Activated CD8-positive, alpha-beta memory T cell treated with anti-CD3 and anti-CD28 coated beads for 4 hours (primary cell): Measurements from ENCODE around the gene TACSTD2.
"Not testable (repeated sequence)": the region's sequence is repeated elsewhere in the genome, so short reads cannot be mapped to it uniquely, and the experiment has no call there.

Source experiments
- DNase-seq, 2 donors: peaks; one replicate each; pipeline ENCODE4 v3.0.0-alpha.2; 2020; ENCODE audit warnings: low read depth in 2 of 2

The TACSTD2 gene

GRCh38 chr1:58587667-58588066 lies 10.6 kb upstream of the TACSTD2 start:
- no peak for DNase-seq

- no peak for DNase-seq
Observed at GRCh38 chr1:58586271-58586670, 9.2 kb upstream of the TACSTD2 start.

GRCh38 chr1:58585581-58586151 lies 8.6 kb upstream of the TACSTD2 start:
- DNase-seq, result no peak

GRCh38 chr1:58585166-58585565 lies 8.1 kb upstream of the TACSTD2 start:
- no peak for DNase-seq

- no peak for DNase-seq
Observed at GRCh38 chr1:58584082-58584895, 7.2 kb upstream of the TACSTD2 start.

- DNase-seq, result no peak
Observed at GRCh38 chr1:58583496-58583895, 6.4 kb upstream of the TACSTD2 start.

GRCh38 chr1:58582143-58582542 lies 5.1 kb upstream of the TACSTD2 start:
- DNase-seq, result not testable (repeated sequence)

GRCh38 chr1:58581641-58582040 lies 4.6 kb upstream of the TACSTD2 start:
- DNase-seq, result no peak

GRCh38 chr1:58580186-58580585 lies 3.1 kb upstream of the TACSTD2 start:
- no peak for DNase-seq

GRCh38 chr1:58577654-58578030 lies 590 bp upstream of the TACSTD2 start:
- DNase-seq, result no peak

GRCh38 chr1:58576325-58576726 lies 726 bp downstream of the TACSTD2 start:
- DNase-seq, result no peak

GRCh38 chr1:58575551-58576324 lies 1.3 kb downstream of the TACSTD2 start:
- no peak for DNase-seq

GRCh38 chr1:58574816-58575215 lies 2.2 kb downstream of the TACSTD2 start:
- DNase-seq, result no peak

GRCh38 chr1:58573705-58574591 lies 3.1 kb downstream of the TACSTD2 start:
- peak in 1 of 2 donors; percentile 5 for DNase-seq

- no peak for DNase-seq
Observed at GRCh38 chr1:58573138-58573537, 3.9 kb downstream of the TACSTD2 start.

GRCh38 chr1:58572690-58573089 lies 4.4 kb downstream of the TACSTD2 start:
- DNase-seq, result no peak

GRCh38 chr1:58571616-58572015 lies 5.4 kb downstream of the TACSTD2 start:
- no peak for DNase-seq

- no peak for DNase-seq
Observed at GRCh38 chr1:58570817-58571216, 6.2 kb downstream of the TACSTD2 start.

- no peak for DNase-seq
Observed at GRCh38 chr1:58570094-58570493, 7.0 kb downstream of the TACSTD2 start.

GRCh38 chr1:58568911-58569310 lies 8.1 kb downstream of the TACSTD2 start:
- no peak for DNase-seq

GRCh38 chr1:58568271-58568860 lies 8.7 kb downstream of the TACSTD2 start:
- DNase-seq, result no peak
